Activated T-helper 1 cell treated with anti-CD3 and anti-CD28 coated beads, Interleukin-2, amount 50 U/mL, for 16 hours (primary cell): ENCODE results near the gene RAB21.

Source experiments
- DNase-seq, 2 donors: peaks; one replicate each; pipeline ENCODE4 v3.0.0-alpha.2; 2020; ENCODE audit warnings: low read depth in 1 of 2, low spot score in 1 of 2

RAB21 gene, protein sequence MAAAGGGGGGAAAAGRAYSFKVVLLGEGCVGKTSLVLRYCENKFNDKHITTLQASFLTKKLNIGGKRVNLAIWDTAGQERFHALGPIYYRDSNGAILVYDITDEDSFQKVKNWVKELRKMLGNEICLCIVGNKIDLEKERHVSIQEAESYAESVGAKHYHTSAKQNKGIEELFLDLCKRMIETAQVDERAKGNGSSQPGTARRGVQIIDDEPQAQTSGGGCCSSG

DNA sequence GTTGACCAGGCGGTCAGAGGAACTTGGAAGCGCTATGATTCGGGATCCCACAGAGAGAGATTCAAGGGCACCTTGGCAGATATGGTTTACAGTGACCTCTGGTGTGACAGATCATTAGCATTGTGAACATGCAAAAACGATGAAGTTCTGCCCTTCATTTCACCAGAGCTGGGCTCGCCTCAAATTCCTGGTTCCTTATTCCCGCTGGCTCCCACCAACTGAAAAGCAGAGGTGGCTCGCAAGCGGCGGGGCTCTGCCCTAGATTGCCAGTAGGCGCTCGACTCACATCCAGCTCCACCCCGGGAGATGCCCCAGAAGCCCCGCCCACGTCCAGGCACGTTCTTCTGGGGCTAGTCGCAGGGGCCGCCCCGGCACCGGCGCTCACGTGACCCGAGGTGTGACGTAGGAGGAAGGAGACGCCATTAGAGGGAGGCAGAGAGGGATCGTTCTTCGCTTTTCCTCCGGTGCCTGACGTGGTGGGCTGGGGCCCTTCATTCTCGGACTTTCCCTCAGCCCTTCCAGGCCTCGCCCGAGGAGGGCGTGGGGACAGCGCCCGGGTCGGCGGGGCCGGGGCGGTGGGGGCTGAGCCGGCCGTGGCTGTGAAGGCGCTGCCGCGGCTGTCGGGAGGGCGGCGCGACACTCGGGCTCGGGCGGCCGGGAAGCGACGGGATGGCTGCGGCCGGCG lies at the start of gene RAB21:
Gene RAB21 (plus strand): TSS at position 403 of the 685 bp plus-strand sequence. CDS start 267 bp downstream, at position 670.
- peak; percentile 97 for DNase-seq

GRCh38 chr12:71704920-71705319 lies 49.7 kb upstream of the RAB21 start:
- DNase-seq = no peak

DNA sequence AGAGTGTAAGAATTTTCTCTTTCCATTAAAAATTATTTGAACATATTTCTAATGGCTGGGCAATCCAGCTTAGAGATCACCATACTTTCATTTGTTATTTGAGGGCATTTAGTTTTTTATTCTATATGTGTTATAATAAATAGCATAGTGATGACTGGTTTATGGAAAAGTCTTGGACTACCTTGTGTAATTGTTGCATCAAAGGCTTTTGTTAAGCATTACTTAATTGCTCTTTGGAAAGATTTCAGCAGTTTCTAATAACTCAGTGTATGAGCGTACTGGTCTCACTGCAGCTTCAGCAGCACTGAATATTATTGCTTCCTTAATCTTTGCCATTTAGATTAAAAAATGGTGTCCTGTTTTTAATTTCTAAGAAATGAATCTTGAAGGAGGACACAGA lies 46.0 kb upstream of the RAB21 start:
- DNase-seq = no peak

GRCh38 chr12:71710276-71711125 lies 44.2 kb upstream of the RAB21 start:
- DNase-seq = no peak

- no peak for DNase-seq
These were observed 36.1 kb upstream of the RAB21 start for GRCh38 chr12:71718611-71719010.

GRCh38 chr12:71719647-71720370 lies 34.9 kb upstream of the RAB21 start:
- no peak for DNase-seq

- no peak for DNase-seq
These were observed 32.7 kb upstream of the RAB21 start for GRCh38 chr12:71721783-71722505.

- no peak for DNase-seq
These were observed 29.7 kb upstream of the RAB21 start for GRCh38 chr12:71725011-71725410.

DNA sequence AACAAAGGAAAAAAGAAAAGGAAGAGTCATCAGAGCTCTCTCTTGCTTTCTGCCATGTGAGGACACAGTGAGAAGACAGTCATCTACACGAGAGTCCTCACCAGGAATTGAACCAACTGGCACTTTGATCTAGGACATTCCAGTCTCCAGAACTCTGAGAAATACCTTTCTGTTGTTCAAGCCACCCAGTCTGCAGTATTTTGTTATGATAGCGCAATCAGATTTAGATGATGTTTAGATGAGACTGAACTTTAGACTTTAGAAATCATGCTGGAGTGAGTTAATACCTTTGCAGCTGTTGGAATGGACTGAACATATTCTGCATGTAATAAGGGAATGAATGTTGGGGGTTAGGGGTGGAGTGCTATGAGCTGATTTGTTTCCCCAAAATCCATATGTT lies 28.1 kb upstream of the RAB21 start:
- DNase-seq = no peak

DNA sequence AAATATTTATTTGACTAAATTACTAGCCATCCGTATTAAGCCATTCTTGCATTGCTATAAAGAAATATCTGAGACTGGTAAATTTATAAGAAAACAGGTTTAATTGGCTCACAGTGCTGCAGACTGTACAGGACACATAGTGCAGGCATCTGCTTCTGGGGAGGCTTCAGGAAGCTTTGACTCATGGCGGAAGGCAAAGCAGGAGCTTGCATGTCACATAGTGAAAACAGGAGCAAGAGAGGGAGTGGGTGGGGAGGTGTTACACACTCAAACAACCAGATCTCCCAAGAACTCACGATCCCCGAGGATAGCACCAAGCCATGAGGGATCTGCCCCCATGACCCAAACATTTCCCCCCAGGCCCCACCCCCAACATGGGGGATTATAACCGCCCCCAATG lies 26.7 kb upstream of the RAB21 start:
- no peak for DNase-seq

DNA sequence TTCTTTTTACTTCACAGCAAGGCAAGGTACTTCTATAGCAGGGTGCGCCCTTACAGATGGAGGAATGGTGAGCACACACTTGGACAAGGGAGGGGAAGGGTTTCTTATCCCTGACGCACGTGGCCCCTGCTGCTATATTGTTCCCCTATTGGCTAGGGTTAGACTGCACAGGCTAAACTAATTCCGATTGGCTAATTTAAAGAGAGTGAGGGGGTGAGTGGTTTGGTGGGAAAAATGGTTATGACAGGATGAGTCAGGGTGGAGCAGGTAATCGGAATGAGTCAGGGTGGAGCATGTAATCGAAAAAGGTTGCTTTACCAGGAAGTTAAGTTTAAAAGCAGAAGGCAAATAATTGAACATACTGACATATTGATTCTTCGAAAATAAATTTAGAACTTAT lies 23.7 kb upstream of the RAB21 start:
- no peak for DNase-seq

DNA sequence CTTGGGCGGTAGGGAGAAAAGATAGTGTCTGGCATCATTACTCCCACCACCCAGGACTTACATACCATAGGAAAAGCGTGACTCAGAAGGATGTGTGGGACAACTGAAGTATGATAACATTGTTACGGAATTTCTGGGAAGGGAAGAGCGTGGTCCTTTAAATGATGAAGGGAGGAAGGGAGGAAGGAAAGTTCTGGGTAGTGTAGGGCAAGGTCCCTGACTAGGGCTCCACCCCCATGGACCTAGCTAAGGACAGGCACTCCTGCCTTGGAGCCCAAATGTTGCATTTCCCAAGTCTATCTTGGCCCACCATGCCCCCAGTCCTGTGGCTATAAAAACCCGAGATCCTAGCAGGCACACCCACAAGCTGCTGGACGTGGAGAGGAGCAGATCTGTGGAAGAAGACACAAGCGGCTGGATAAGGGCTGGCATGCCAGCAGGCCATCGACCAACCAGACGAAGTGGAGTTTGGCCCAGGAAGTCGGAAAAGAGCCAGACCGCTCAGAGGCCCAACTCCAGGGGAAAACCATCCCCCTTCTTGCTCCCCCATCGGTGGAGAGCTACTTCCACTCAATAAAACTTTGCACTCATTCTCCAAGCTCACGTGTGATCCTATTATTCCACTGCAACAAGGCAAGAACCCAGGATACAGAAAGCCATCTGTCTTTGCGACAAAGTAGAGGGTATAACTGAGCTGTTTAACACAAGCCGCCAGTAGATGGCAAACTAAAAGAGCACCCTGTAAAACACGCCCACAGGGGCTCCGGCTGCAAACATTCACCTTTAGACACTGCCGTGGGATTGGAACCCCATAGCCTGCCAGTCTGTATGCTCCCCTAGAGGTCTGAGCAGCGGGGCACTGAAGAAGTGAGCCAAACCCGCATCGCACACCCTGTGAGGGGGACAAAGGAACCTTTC lies 23.0 kb upstream of the RAB21 start:
- DNase-seq = no peak

GRCh38 chr12:71732357-71732712 lies 22.3 kb upstream of the RAB21 start:
- no peak for DNase-seq

DNA sequence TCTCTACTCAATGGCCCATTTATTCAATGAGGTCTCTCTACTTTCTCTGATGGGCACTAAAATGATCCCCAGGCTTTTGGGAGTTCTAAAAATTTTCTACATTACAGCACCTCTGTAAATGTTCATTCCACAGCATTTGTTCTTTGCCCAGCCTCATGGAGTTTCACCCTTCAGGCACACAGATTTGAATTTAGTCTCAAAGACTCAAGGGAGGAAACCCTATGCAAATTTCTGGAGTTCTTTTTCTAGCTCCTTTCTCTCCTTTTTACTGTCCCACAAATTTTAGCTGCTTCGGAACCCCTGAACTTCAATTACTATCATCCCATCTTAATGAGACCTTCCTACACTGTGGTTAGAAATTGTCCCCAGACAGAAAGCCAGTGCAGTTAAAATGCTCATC lies 17.5 kb upstream of the RAB21 start:
- no peak for DNase-seq

- DNase-seq = no peak
These were observed 11.7 kb upstream of the RAB21 start for GRCh38 chr12:71742998-71743397.

GRCh38 chr12:71744522-71745300 lies 10.0 kb upstream of the RAB21 start:
- no peak for DNase-seq

GRCh38 chr12:71746974-71747611 lies 7.6 kb upstream of the RAB21 start:
- peak in 1 of 2 donors; percentile 30 for DNase-seq

GRCh38 chr12:71748081-71748850 lies 6.4 kb upstream of the RAB21 start:
- no peak for DNase-seq
